ENCODE data around the gene SELL.
"Not testable (repeated sequence)": the region's sequence is repeated elsewhere in the genome, so short reads cannot be mapped to it uniquely, and the experiment has no call there.

SELL gene

GRCh38 chr1:169711469-169712308 is at the start of gene SELL:
Gene SELL, minus strand, starts transcription at chr1:169711620. Its CDS starts 122 bp downstream, at chr1:169711498.
- DNase-seq (ENCODE audit: low read depth in 2 of 2), result peak; percentile 54 to 64

- DNase-seq (ENCODE audit: low read depth in 2 of 2), result no peak
These were observed 47.6 kb upstream of the SELL start for GRCh38 chr1:169759038-169759437.

DNA sequence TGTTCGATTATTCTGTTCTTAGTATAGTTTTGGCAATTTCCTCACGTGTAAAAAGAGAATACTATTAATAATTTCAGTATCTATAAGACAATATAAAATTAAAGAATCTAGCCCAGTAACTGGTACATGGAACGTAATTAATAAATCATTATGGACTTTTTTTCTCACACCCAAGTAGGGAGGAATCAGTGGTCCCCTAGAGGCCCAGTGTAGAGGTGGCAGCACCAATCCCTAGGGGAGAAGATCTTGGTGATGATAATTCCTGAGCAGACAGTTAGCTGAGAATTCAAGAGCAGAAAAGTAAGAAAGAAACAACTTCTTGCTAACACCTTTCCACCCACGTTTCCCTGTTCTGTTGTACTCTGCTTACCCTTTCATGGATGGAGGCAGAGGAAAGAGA is 42.1 kb upstream of the SELL start:
- no peak for DNase-seq (ENCODE audit: low read depth in 2 of 2)

DNA sequence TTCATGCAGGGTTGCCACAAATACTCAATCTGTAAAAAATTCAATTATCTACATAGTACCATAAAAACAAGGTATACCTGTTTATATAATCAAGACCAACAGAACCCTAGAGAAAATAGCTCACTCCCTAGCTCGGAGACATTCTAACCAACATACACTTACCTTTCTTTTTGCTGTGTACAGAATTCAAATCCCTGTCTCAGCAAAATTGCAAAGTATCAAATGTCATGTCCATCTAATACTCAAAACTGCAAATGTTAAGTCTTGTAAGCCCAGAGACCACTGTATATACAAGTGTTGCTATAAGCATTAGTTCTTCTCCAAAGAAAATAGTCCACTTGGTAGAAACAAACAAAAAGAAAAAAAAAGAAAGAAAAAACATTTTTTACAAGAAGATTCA is 38.6 kb upstream of the SELL start:
- no peak for DNase-seq (ENCODE audit: low read depth in 2 of 2)

- no peak for DNase-seq (ENCODE audit: low read depth in 2 of 2)
These were observed 35.1 kb upstream of the SELL start for GRCh38 chr1:169746550-169746949.

- DNase-seq (ENCODE audit: low read depth in 2 of 2), result no peak
These were observed 33.8 kb upstream of the SELL start for GRCh38 chr1:169745015-169745861.

- no peak for DNase-seq (ENCODE audit: low read depth in 2 of 2)
These were observed 30.4 kb upstream of the SELL start for GRCh38 chr1:169741666-169742394.

- DNase-seq (ENCODE audit: low read depth in 2 of 2), result no peak
These were observed 28.6 kb upstream of the SELL start for GRCh38 chr1:169739980-169740379.

DNA sequence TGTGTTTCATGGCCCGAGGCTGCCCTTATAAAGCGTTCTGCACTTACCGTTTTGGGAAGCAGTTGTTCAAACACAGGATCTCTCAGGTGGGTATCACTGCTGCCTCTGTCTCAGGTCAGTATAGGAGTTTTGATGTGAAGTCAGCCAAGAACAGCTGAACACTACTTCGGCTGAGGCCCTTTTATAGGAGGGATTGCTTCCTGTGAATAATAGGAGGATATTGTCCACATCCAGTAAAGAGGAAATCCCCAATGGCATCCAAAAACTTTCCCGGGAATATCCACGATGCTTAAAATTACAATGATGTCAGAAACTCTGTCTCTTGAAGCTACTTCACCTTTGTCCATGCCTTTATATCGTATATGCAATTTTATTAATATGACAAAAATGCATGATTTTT is 22.5 kb upstream of the SELL start, which contains the start of gene SELE:
Gene SELE (minus strand): TSS at position 156 of the 400 bp plus-strand sequence. CDS start 467 bp downstream, outside the sequence.
- DNase-seq (ENCODE audit: low read depth in 2 of 2), result no peak

- DNase-seq (ENCODE audit: low read depth in 2 of 2), result no peak
These were observed 20.0 kb upstream of the SELL start for GRCh38 chr1:169731446-169731845.

DNA sequence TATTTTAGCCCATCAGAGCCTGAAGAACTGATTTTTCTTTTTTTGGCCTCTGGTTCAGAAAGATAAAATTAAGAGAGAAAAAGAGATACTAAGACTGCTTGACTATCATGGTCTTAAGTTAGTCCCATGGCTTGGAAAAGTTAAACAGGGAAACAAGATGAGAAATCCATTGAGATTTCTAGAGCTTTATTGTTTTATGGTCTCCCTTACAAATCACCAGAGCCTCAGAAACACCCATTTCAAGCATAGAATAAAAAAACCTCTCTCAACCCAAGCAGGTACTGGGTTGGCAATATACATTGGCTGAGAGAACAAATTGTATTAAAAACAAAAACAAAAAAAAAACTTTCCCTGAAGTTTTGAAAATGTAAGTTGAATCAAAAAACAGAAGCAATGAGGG is 18.6 kb upstream of the SELL start:
- no peak for DNase-seq (ENCODE audit: low read depth in 2 of 2)

DNA sequence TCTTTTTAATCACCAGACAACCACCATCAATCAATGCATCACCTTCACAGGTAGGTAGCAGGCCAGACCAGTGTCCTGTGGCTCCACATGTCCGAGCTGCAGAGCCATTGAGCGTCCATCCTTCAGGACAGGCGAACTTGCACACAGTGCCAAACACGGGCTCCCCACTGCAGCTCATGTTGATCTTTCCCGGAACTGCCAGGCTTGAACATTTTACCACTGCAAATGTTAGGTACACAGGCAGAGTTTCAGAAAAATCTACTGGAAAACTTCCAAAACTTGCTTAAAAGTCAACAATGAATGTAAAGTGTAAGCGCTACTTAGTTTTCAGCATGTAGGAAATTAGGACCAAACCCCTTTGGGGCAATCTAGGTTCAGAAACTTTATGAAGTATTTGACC is 15.9 kb upstream of the SELL start:
- DNase-seq (ENCODE audit: low read depth in 2 of 2), result no peak

GRCh38 chr1:169726851-169727250 is 15.4 kb upstream of the SELL start:
- DNase-seq (ENCODE audit: low read depth in 2 of 2), result no peak

GRCh38 chr1:169725930-169726329 is 14.5 kb upstream of the SELL start:
- DNase-seq (ENCODE audit: low read depth in 2 of 2), result no peak

DNA sequence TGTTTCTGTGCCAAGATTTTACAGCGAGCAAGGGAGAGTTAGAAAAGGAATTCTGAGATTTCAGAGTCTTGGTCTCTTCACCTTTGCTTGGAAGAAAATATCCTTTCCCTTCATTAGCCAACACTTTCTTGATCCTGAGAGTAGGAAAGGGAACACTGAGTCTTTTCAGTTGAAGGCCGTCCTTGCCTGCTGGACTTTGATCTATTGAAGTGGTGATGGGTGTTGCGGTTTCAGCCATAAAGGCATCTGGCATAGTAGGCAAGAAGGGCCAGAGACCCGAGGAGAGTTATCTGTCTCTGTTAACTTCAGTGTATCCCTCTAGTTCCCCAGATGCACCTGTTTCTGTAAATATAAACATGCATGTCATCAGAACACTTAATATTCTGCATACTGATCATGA is 12.7 kb upstream of the SELL start:
- no peak for DNase-seq (ENCODE audit: low read depth in 2 of 2)

GRCh38 chr1:169723763-169724162 is 12.3 kb upstream of the SELL start:
- DNase-seq (ENCODE audit: low read depth in 2 of 2), result no peak

DNA sequence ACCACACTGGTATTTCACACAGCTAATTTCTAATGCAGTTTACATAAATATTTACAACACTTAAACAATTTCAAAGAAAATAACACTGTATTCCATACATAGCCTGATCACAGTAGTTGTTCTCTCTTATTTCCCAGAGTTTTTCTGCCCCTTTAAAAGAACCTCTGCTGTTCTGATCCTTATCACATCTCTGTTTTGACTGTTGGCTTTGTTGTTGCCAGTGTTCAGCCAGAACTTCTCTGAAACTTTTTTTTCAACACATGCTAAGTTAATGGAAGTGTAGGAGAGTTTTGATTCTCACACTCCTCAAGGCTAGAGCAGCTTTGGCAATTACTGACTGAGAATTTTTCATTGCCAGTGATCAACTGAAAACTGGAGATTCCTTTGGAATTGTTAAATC is 11.4 kb upstream of the SELL start:
- DNase-seq (ENCODE audit: low read depth in 2 of 2), result no peak

DNA sequence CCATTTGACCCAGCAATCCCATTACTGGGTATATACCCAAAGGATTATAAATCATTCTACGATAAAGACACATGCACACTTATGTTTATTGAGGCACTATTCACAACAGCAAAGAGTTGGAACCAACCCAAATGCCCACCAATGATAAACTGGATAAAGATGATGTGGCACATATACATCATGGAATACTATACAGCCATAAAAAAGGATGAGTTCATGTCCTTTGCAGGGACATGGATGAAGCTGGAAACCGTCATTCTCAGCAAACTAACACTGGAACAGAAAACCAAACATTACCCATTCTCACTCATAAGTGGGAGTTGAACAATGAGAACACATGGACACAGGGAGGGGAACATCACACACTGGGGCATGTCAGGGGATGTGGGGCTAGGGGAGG is 3.7 kb upstream of the SELL start:
- DNase-seq (ENCODE audit: low read depth in 2 of 2), result not testable (repeated sequence)

- not testable (repeated sequence) for DNase-seq (ENCODE audit: low read depth in 2 of 2)
These were observed 1.7 kb upstream of the SELL start for GRCh38 chr1:169713090-169713489.

DNA sequence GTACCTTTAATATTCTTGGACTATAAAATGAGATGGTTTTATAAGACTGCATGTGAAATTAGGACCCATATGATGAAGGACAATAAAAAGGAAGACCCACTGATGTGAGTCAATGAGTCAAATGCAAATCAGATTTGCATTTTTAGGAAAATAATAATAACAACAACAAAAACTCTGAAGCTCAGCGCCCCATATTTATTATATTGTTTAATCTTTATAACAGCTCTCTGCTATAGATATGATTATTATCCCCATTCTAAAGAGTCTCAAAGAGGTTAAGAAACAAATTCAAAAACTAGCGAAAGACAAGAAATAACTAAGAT is 850 bp upstream of the SELL start:
- DNase-seq (ENCODE audit: low read depth in 2 of 2), result no peak

DNA sequence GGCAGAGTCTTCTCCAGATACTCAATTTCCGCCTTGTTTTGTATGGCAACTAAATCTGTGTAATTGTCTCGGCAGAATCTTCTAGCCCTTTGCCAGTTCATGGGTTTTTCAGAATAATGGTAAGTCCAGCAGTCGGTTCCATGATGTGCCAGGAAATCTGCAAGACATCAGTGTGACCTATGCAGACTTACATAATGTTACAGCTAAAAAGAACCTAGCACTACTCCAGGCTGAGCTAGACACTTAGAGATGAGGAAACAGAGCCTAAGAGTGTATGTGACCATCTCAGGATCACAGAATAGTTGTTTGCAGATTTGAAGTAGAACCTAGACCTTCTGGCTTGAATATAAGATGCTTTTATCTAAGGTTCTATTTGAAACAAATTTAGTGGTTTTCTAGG is 2.8 kb downstream of the SELL start:
- DNase-seq (ENCODE audit: low read depth in 2 of 2), result no peak

GRCh38 chr1:169707912-169708604 is 3.4 kb downstream of the SELL start:
- DNase-seq (ENCODE audit: low read depth in 2 of 2), result no peak
